NK-92 (cell line): ENCODE measurements around the gene C1orf35.

Source experiments
- DNase-seq: peaks from one replicate; lab custom pipeline; 2025; ENCODE audit not compliant: unreplicated experiment; lab: John Stamatoyannopoulos, UW

Gene C1orf35

DNA sequence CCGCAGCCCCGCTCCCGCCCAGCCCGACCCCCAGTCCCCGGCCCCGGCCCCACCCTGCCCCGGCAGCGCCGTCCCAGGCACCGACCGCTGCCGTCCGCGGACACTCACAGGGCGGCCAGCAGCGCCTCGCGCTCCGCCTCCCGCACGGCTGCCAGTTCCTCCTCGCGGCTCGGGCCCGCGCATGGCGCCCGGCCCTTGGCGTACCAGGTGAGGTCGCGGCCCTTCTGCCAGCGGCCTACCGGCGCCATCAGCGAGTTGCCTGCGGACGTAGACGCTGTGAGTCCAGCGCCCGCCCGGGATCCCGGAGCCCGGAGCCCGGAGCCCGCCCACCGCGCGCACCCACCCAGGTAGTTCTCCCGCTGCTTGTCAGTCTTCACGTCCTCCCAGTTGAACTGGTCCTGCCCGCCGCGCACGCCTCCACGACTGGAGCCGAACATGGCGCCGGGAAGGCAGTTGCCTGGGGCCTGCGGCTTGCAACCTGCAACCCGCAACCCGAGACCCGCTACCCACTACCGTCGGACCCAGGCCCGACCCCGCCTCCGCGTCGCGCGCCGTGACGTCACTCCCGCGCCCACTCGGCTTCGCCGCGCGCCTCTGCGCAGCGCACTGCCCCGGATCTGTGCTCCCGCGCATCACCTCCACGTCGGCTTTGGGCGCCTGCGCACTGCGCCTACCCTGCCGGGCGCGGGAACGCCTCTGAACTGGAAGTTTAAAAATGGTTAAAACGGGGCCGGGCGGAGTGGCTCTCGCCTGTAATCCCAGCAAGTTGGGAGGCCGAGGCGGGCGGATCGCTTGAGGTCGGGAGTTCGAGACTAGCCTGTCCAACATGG is at the start of gene C1orf35:
Gene C1orf35 (minus strand): TSS at position 535 of the 830 bp plus-strand sequence. CDS start 98 bp downstream, at position 437.
- peak; percentile 49 for DNase-seq

DNA sequence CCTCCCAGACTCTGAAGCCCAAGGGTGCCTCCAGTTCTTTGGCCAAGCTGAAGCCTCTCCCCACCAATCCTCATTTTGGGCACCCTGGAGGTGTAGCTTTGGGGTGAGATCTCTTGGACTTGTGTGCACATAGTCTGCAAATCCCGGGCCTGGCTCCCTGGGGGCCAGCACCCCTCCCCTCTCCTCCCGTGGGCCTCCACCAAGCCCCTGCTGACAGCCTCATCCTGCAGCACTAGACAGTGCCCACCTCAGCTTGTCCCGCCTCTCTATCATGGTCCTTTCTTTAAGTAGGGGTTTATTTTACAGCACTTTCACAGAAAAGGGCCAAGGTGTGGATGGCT is 49.8 kb upstream of the C1orf35 start:
- no peak for DNase-seq

DNA sequence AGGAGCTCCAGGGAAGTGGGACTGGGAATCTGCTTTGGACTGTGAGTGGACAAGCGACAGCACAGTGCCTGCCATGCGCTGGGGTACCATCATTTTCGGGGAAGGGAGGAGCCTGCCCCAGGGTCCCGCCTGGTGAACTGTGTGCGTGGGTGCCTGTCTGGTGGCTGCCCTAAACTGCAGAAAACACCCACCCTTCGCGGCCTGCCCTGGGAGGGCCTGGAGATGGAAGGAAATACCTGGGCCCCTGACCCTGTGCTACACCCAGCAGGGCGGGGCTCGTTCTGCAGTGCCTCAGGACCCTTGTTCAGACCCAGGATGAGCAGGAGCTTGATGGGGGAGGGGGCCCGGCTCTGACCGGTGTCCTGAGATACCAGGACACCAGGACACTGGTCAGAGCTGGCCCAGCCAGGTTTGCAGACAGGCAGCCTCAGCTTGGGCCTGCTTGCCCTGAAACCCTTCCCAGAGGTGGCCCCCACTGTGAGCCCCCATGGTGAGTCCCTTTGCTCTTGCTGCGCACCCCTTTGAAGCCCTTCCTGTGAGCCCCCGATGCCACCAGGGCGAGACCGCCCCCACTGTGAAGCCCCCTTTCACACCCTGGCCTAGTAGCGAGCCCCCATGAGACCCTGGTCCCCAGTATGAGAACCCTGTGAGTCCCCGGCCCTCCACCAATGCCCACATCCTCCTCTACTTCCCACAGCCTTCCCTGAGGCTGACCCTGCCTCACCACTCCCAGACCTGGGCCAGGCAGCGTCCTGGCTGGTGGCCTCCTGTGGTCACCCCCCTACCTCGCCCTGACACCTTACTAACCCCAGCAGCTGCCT is 49.2 kb upstream of the C1orf35 start:
- DNase-seq = no peak

DNA sequence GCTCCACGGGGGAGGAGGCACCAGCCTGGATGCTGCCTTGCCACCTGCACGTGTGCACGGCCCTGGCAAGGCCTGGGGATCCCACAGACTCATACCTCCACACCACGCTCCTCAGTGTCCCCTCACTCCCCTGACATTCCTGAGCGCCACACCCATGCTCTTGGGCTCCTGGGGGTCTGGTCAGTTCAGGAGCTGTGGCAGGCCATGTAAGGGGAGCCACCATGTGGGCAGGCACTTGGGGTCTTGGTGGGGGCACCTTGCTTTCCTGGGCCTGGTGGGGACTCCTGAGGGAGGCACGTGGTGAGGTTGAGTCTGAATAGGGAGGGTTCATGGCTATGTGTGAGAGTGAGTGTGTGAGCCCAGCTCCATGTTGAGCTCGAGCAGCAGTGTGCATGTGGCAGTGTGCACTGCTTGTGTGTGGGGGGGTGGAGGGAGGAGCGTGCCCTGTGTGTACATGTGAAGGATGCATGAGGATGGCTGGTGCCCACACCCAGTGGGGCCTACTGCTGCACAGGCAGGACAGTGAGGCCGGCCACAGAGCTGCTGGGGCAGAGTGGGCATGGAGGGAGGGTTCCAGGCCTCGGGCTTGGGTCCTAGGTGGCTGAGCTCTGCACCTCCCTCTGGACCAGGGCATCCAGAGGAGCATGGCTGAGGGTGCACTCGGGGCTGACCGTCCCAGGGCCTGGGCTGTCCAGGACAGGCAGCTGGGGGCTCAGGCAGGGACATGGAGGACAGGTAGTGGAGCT is 48.2 kb upstream of the C1orf35 start:
- no peak for DNase-seq

DNA sequence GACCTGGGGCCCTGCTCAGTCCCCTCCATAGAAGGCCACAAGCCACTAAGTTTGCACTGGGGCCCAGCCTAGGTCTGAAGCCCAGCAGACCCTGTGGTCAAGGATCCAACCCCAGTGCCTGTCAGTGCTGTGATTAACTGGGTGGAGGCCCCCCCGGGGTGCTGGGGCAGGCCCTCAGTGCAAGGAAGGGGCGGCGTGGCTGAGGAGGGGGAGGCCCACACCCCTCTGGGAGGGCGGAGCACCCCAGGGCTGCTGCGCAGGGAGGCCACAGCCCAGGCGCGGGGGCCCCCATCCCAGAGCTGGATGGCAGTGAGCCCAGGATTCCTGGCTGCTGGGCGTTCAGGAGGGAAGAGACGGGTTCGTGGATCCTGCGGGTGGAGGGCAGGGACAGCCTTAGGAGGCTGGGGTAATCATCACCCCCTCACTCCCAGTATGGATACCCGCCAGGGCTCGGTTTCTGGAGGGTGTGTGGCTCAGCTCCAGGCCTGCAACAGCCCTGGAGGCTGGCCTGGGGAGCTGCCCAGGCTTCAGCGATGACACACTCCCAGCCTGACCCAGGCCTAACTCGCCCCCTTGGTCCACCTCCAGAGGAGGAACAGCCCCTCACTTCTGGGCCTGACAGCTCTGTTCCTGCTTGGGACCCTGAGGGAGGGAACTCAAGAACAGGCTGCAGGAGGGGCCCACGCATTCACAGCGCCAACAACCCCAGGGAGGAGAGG is 47.5 kb upstream of the C1orf35 start:
- DNase-seq = no peak

DNA sequence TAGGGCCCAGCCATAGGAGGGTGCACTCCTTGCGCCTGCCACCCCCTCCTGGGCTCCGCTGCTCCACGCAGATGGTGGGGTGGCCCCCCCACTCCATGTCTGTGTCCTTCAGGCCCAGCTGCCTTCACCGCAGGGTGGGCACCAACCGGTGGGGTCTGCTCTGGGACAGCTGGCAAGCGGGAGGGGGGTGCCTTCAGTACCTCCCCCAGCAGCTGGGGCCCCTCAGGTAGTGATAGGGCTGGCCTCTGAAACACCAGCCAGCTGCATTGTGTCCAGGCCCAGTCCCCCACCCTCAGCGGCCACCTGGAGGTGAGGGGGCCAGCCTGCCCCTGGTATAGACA is 47.0 kb upstream of the C1orf35 start:
- DNase-seq = no peak

DNA sequence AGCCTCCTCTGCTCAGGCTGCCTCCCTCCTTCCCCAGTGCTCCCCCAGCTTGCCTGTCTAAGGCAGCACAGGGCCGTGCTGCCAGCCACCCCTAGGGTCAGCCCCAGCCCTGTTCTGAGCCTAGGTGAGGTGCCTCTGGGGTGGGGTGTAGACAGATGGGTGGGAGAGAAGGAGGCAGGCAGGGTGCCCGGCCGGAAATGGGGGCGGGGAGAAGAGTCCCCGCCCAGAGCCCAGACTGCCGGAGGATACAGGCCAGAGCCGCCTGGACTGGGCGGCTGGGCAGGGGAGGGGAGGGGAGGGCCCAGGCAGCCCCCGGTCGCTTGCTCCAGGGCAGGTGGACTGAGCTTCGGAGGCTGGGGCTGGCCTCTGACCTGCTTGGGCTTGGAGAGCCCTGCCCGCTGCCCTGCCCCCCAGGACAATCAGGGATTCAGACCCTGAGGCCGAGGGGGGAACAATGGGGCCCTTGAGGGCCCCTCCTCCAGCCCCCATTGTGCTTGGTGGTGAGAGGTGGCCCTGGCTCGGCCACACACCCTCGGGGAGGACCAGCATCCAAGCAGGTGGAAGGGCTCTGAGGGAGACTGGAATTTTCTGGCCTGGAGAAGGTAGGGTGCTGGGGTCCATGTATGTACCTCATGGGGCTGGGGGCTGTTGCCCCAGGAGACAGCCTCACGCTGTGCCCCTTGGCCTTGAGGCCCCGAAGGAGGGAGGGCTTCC is 46.4 kb upstream of the C1orf35 start, which contains the start of gene GJC2:
Gene GJC2 (plus strand): TSS at position 525 of the 714 bp plus-strand sequence. CDS start 7,829 bp downstream, outside the sequence.
- no peak for DNase-seq

DNA sequence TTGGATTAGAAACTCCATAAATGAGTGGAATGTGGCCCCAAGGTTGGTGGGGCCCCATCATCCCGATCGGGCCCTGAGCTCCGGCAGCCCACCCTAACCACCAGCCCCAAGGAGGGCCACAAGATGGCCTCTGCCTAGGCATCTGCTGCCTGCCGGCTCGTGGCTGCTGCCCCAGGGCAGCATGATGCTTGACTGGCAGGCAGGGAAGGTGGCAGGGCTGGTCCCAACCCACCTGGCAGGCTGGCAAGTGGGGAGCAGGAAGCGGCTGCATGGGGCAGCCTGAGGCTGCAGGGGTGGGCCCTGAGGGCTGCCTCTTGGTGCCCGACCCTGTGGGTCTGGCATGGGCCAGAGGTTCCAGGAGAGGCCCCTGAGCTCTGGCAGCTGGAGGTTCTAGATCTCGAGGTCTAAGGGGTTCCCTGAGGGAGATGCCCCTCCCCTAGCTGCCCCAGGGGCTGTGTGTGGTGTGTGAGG is 45.8 kb upstream of the C1orf35 start:
- DNase-seq = no peak

DNA sequence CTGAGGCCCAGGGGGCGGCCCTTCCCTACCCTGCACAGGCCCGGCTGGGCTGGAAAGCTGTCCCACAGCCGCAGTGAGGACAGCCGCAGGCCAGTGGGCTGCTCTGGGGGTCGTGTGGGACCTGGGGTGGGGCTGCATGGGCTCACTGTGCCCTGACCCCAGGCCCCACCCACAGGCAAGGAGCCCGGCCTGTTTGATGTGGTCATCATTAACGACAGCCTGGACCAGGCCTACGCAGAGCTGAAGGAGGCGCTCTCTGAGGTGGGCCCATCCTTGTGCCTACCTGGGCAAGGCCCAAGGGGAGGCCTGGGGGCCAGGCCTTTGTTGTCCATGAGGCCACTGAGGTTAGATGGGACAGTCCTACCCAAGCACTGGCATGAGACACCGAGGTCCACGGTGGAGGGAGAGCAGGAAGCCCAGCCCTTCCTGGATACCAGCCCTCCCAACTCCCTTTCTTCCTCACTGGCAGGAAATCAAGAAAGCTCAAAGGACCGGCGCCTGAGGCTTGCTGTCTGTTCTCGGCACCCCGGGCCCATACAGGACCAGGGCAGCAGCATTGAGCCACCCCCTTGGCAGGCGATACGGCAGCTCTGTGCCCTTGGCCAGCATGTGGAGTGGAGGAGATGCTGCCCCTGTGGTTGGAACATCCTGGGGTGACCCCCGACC is 45.2 kb upstream of the C1orf35 start:
- no peak for DNase-seq

DNA sequence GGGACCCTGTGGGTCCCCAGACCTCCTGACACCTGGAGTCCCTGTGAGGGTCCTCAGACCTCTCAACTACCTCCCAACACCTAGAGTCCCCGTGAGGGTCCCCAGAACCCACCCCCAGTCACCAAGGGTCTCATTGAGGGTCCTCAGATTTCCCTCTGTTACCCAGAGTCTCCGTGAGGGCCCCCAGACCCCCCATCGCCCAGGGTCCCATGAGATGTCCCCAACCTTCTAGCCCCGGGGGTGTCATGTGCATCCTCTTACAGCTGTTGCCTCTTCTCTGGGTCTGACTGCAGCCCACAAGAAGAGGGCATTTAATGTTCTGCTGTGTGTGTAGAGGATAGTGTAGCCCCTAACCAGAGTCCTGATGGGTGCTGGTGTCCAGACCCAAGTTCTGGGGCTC is 44.6 kb upstream of the C1orf35 start:
- no peak for DNase-seq

DNA sequence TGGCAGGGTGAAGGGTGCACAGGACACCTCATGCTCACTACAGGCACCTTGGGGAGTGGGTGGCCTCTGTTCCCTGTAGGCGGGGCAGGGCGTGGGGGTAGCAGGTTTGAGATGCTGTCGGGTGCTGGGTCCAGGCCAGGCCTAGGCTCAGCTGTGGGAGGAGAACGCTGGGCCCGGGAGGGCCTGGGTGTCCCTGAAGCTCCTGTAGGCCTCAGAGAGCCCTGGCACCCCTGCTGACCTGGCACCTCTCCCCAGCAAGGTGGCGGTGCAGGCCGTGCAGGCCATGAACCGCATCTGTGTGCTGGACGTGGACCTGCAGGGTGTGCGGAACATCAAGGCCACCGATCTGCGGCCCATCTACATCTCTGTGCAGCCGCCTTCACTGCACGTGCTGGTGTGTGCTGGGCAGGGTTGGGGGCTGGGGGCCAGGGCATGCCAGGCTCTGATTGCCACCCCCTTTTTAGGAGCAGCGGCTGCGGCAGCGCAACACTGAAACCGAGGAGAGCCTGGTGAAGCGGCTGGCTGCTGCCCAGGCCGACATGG is 44.1 kb upstream of the C1orf35 start:
- no peak for DNase-seq

DNA sequence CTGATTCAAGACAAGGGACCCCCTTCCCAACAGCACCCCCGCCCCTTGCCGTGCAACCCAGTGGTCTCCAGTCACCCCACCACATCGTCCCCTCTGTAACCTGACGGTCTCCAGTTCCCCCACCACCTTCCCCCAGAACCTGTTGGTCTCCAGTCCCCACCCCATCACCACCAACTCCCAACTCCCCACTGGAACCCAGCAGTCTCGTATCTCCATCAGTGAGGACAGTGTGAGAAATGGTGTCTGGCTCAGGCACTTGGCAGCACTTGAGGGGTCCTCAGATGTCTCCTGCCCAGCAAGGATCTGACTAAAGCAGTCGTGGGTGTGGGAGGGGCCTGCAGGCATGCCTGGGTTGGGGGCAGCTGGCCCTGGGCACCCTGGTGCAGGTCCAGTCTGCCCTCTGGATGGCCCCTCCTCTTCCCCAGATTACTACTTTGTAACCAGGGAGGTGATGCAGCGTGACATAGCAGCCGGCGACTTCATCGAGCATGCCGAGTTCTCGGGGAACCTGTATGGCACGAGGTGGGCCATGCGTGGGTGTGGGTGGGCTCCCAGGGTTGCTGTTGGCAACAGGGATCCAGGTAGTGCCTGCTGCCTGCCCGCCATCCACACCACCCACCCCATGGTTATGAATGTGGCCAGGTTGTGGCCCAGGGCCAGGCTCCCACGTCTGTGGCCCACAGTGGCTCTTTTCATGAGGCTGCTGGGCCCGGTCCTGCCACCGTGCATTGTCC is 43.5 kb upstream of the C1orf35 start:
- no peak for DNase-seq

DNA sequence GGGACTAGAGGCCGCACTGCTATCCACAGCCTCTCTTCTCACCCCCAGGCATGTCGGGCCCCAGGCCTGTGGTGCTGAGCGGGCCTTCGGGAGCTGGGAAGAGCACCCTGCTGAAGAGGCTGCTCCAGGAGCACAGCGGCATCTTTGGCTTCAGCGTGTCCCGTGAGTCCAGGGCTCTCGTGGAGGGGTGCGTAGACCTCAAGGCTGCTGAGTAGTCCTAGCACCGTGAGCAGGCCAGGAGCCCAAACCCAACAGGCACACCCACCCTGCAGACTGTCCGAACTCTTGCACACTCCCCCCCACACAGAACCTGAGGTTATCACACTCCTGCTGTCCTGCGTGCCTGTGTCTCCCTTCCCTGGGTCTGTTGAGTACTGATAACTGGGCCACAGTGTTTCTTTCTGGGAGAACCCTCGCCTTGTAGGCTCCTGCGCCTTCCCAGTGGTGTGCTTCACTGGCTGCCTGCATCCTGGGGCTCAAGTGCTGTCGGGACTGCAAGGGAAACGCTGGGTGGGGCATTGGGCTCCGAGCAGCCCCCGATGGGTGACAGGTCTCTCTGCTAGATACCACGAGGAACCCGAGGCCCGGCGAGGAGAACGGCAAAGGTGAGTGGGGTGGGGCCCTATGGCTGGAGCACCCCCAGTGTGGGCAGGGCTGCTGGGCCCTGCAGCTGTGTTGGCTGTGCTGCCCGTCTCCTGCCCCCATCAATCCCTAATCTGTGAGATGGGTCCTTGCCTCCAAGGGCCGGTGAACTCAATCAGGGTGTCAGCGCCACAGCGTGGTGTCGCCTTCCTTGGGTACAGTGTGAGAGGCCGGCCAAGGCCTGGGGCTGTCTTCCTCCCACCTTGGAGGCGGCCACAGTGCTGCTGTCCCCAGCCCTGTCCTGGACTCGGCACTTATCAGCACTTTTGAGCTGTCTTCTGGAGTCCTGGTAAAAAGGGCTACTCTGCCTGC is 42.6 kb upstream of the C1orf35 start:
- no peak for DNase-seq

DNA sequence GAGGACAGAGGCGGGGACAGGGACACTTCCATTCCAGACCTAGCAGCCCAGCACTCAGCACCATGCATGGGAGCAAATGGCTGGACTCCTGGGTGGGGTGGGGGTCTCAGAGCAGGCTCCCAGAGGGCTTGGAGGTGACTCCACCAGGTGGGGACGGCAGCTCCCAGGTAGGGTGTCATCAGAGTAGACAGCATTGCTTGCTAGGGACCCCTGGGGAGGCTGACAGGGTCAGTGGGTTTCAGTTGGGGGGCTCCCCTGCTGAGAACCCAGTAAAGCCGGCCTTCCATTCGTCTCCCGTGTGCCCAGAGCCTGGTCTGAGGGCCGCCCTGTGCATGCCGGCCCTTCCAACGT is 41.8 kb upstream of the C1orf35 start:
- no peak for DNase-seq

DNA sequence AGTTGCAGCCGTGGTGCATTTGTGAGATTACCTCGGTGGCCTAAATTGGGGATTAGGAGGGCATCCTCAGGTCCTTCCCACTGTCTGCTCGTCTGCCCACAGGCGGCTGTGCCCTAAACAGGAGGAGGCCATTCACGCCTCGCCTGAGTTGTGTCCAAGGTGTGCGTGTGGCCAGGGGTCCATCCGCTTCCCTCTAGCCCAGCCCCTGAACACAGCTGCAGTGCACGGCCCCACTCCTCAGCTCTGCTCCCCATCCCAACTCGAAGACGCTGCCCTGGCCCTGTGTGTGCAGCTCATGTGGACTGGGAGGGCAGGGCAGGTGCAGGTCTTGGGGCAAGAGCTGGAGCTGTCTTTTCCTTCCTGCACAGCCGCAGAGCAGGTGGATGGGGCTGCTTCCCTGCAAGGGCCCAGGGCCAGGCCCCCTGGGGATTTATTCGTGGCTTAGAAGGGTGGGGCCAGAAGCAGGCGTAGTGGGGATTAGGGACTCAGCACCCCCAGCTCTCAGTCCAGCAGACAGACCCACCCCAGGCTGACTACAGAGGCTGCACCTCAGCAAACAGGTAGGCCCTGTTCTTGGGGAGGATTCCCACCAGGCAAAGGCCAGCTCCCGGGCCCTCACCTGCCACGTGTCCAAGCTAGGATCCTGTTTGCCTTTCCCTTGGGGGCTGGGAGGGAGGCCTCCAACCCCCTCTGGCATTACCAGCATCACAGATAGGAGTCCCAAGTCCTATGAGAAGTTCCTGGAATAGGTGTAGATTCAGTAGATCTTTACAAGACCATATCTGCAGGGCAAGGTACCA is 41.3 kb upstream of the C1orf35 start:
- DNase-seq = no peak

DNA sequence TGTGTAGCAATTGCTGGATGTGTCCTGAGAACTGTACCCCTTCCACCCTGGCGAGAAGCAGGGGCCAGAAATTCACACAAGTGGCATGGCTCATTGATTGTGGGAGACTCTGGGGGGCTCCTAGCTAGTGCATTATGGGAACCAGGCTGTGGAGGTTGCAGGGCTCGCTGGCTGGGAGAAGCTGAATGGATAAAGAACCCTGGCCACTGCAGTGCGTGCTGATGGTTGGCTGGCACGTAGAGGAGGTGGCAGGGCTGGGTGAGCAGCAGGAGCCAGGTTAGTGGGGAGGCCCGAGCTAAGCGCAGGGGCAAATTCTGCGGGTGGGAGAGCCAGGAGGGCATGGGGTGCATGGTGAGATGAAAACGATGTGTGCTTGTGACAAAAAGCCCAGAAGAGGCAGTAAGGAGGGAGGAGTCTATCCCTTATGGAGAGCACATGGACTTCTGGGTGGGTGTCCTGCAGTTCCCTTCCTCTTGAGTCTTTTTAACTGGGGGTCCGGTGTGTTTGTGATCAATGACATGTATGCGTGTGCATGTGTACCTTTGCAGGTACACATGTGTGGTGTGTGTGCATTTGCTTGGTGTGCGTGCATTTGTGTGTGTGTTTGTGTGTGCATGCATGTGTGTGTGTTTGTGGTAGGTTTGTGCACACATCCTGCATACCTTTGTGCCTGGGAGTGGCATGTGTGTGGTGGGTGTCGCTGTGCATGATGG is 40.5 kb upstream of the C1orf35 start:
- DNase-seq = no peak
